Right atrium auricular region (tissue), 2 donors: ENCODE measurements around the gene ULK3. TPM values are rescaled to one million over a fixed set of nuclear protein-coding genes. Genes with fewer than 3 reads are reported as not detected.

Experiments used
- DNase-seq: peaks from one replicate; pipeline ENCODE4 v3.0.0-alpha.2; 2019; ENCODE audit warnings: low spot score
- H3K27ac ChIP-seq, 2 donors: fragments of 200-600 bp; sonication (generic); 1 replicate in 1 of 2; 2 replicates in 1 of 2; pipeline ENCODE4 v1.5.1; 2016 to 2019
- H3K27me3 ChIP-seq, 2 donors: fragments of 200-600 bp; sonication (generic); one replicate each; pipeline versions ENCODE4 v1.5.1 to v1.6.0; 2017 to 2019
- H3K36me3 ChIP-seq: fragments of 200-600 bp; sonication (generic); one replicate; pipeline ENCODE4 v1.5.1; 2016
- H3K4me1 ChIP-seq, 2 donors: fragments of 200-600 bp; sonication (generic); one replicate each; pipeline versions ENCODE4 v1.5.1 to v1.6.0; 2017 to 2019
- H3K4me3 ChIP-seq, 2 donors: fragments of 200-600 bp; sonication (generic); 1 replicate in 1 of 2; 2 replicates in 1 of 2; pipeline ENCODE4 v1.5.1; 2017 to 2019; ENCODE audit warnings: mild to moderate bottlenecking in 1 of 2, moderate library complexity in 1 of 2
- H3K9me3 ChIP-seq, 2 donors: fragments of 200-600 bp; sonication (generic); one replicate each; pipeline ENCODE4 v1.5.1; 2019
- CTCF ChIP-seq, 2 donors: fragments of 200-600 bp; sonication (generic); IDR thresholded peaks; one replicate each; pipeline ENCODE4 v1.5.1; 2019; ENCODE audit warnings: antibody characterized with exemption in 2 of 2
- total RNA-seq, 2 donors: library from RNA; depleted of rRNA; stranded (reverse); fragments of >200 nt; gene quantifications; one replicate each; pipeline ENCODE4 v1.1.0, GENCODE V29; 2016

Gene ULK3
- total RNA-seq, 2 donors from 2014 or later: 38.1 to 42.9 TPM

GRCh38 chr15:74789741-74790079 is 53.2 kb downstream of the ULK3 start:
- Histone ChIP-seq H3K27me3 (no peaks in the 10 kb centered on the region), H3K4me3 (peak overlapping the region in 1 of 2 donors; percentile 12), H3K9me3 (no peaks in the 10 kb centered on the region), H3K36me3 (no peaks in the 10 kb centered on the region), H3K4me1 (peaks cover 0 to 98% of the 10 kb centered on the region in 2 donors), H3K27ac (peak overlapping the region; percentile 91 to 92)
- no peak for DNase-seq
- TF ChIP-seq CTCF (IDR thresholded peaks at IDR 0.05): no peak

- Histone ChIP-seq H3K36me3 (no peaks in the 10 kb centered on the region), H3K9me3 (no peaks in the 10 kb centered on the region), H3K27ac (peak overlapping the region; percentile 91 to 92), H3K27me3 (no peaks in the 10 kb centered on the region), H3K4me3 (peak overlapping the region in 1 of 2 donors; percentile 12), H3K4me1 (peaks cover 0 to 98% of the 10 kb centered on the region in 2 donors)
- no peak for TF ChIP-seq CTCF (IDR thresholded peaks at IDR 0.05)
- no peak for DNase-seq
Observed at GRCh38 chr15:74789171-74789631, 53.8 kb downstream of the ULK3 start.

GRCh38 chr15:74788683-74789151 is 54.2 kb downstream of the ULK3 start:
- no peak for TF ChIP-seq CTCF (IDR thresholded peaks at IDR 0.05)
- Histone ChIP-seq H3K27me3 (no peaks in the 10 kb centered on the region), H3K4me1 (peaks cover 0 to 100% of the 10 kb centered on the region in 2 donors), H3K4me3 (peak overlapping the region in 1 of 2 donors; percentile 12), H3K36me3 (no peaks in the 10 kb centered on the region), H3K27ac (peak overlapping the region; percentile 91 to 92), H3K9me3 (no peaks in the 10 kb centered on the region)
- no peak for DNase-seq

- no peak overlapping the region for H3K4me3 ChIP-seq
- no peaks in the 10 kb centered on the region for H3K27me3 ChIP-seq
- H3K9me3 ChIP-seq: no peaks in the 10 kb centered on the region
- peak overlapping the region; percentile 91 to 92 for H3K27ac ChIP-seq
- H3K4me1 ChIP-seq: peaks cover 0 to 100% of the 10 kb centered on the region in 2 donors
- no peaks in the 10 kb centered on the region for H3K36me3 ChIP-seq
- no peak for TF ChIP-seq CTCF (IDR thresholded peaks at IDR 0.05)
- DNase-seq: no peak
Observed at GRCh38 chr15:74788042-74788682, 54.8 kb downstream of the ULK3 start.

- TF ChIP-seq CTCF (IDR thresholded peaks at IDR 0.05): peak in 1 of 2 donors; percentile 62
- Histone ChIP-seq H3K4me3 (no peak overlapping the region), H3K27ac (peak overlapping the region; percentile 91 to 92), H3K27me3 (no peaks in the 10 kb centered on the region), H3K4me1 (peaks cover 0 to 100% of the 10 kb centered on the region in 2 donors), H3K9me3 (no peaks in the 10 kb centered on the region), H3K36me3 (no peaks in the 10 kb centered on the region)
- DNase-seq: peak; percentile 84
Observed at GRCh38 chr15:74787251-74788041, 55.5 kb downstream of the ULK3 start.
